HG03060 (cell line): ENCODE results near the gene ADSS2.
"Not testable (repeated sequence)": the region's sequence is repeated elsewhere in the genome, so short reads cannot be mapped to it uniquely, and the experiment has no call there.

Experiments
- ATAC-seq: cut with Tn5 transposase; IDR thresholded peaks from one replicate; pipeline ENCODE4 v1.9.1; 2021; ENCODE audit warnings: low read depth, moderate number of reproducible peaks; ENCODE audit not compliant: unreplicated experiment

Gene ADSS2

GRCh38 chr1:244369256-244370057, 82.3 kb downstream of the ADSS2 start:
- ATAC-seq, result no peak

GRCh38 chr1:244368279-244368678, 83.4 kb downstream of the ADSS2 start:
- ATAC-seq, result no peak

GRCh38 chr1:244367399-244368114, 84.2 kb downstream of the ADSS2 start:
- no peak for ATAC-seq

- ATAC-seq, result no peak
Observed at GRCh38 chr1:244365809-244366208, 85.9 kb downstream of the ADSS2 start.

GRCh38 chr1:244365262-244365661, 86.4 kb downstream of the ADSS2 start:
- ATAC-seq, result not testable (repeated sequence)

GRCh38 chr1:244362476-244362875, 89.2 kb downstream of the ADSS2 start:
- no peak for ATAC-seq

- ATAC-seq, result no peak
Observed at GRCh38 chr1:244361764-244362473, 89.8 kb downstream of the ADSS2 start.
